GM12872 (cell line): Measurements from ENCODE around the gene DIPK1A.

Experiments
- CTCF ChIP-seq: IDR thresholded peaks from 3 replicates; pipeline ENCODE4 v1.5.1; 2011; ENCODE audit warnings: low read depth, mild to moderate bottlenecking, low read length, moderate library complexity; ENCODE audit not compliant: insufficient read depth

Gene DIPK1A

GRCh38 chr1:92992054-92992453, 30.8 kb upstream of the DIPK1A start:
- no peak for TF ChIP-seq CTCF

- no peak for TF ChIP-seq CTCF
Measured at GRCh38 chr1:92990828-92991227, 29.6 kb upstream of the DIPK1A start.

GRCh38 chr1:92989936-92990583, 28.8 kb upstream of the DIPK1A start:
- no peak for TF ChIP-seq CTCF

GRCh38 chr1:92989253-92989652, 28.0 kb upstream of the DIPK1A start:
- TF ChIP-seq CTCF, result no peak

- no peak for TF ChIP-seq CTCF
Measured at GRCh38 chr1:92987462-92987861, 26.2 kb upstream of the DIPK1A start.

GRCh38 chr1:92985101-92985500, 23.8 kb upstream of the DIPK1A start:
- no peak for TF ChIP-seq CTCF

- TF ChIP-seq CTCF, result no peak
Measured at GRCh38 chr1:92980732-92981647, 19.7 kb upstream of the DIPK1A start.
